CD4-positive, alpha-beta T cell treated with Interleukin-4 for 1 hour (primary cell): ENCODE data around the gene TNFRSF9.

ENCODE experiments used
- DNase-seq, 2 donors: peaks; one replicate each; pipeline ENCODE4 v3.0.0-alpha.2; 2020 to 2022

The TNFRSF9 gene

DNA sequence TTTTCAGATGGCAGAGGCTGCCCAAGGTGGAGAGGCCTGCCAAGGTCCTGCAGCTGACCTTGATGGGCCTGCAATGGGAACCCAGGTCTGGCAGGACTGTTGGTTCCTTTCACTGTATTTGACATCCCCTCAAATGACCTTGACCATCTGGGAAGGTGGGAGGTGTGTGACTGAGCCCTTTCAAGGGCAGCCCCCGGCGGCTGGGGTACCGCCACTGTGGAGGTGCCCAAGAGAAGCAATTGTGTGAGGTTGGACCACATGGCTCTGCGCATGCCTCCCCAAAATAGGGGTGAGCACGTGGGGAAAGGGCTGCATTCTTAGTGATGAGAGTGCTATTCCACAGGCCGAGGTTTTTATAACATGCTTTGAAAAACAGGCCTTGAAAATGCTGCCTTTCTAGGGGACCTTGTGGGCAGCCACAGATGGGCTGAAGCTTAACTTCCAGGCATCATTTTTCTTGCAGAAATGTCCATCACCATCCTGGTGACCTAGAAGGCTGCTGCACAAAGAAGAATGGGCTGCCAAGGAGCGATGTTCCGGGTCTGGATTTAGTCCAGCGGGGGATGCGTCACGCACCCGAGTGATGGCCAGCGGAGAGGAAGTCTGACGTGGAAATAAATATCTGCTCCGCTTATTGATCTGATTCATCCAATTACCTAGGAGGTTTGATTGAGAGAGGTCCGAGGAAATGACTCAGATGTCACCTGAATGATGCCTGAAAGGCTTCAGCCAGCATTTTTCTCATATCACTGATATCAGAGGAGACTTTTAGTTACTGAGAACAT, 71.3 kb downstream of the TNFRSF9 start:
- DNase-seq, result no peak

DNA sequence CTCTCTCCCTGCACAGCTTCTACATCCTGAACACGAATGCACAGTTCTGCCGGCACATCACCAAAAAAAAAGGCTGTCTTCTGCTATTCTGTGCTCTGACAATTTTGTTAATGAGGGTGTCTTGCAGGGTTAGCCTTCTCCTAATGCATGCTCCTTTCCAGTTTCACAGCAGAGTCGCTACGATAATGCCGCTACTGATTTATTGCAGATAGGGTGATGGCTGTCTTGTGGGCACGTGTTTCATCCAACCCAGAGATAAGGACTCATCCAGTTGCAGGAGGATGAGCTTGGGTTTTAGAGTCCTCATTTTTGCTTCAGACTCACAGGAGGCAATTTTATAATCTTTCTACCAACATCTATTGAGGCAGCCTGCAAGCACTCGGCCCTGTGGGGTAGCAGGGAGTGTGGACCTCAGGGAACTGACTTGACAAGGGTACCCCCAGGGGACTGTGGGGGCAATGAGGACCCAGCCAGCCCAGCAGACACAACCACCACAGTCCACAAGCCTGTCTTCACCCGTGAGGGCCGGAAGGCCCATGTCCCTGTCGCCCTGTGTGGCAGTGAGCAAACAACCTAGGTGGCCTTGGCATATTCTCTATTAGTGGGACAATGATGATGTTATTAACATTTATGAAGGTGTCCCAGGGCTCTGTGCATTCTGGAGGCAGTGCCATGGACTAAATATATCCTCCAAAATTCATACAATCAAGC, 72.4 kb downstream of the TNFRSF9 start:
- DNase-seq, result no peak

DNA sequence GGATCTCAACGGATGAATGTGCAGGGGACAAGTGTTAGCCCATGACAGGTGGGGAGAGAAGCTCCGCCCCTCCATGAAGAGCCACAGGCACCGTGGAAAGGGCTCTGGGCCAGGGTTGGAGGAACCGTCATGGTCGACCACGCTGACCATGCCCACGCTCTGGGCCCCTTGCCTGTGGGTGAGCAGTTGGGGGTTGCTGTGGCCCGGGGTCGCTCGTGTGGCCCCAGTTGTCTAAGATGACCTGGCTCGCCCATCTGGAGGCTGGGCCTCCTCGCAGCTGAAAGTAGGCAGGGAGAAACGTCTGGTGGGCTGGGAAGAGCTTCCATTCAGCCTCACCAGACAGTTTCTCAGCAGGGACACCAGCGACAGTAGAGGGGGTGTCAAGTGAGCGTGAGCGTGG, 74.7 kb downstream of the TNFRSF9 start:
- no peak for DNase-seq
